Smooth muscle cell of the brain vasculature (primary cell): Measurements from ENCODE around the gene HIGD1A.
A peak's percentile ranks its signal among the peaks of the same experiment; 100 is the strongest.

Experiments
- DNase-seq: peaks from one replicate; pipeline ENCODE4 v3.0.0-alpha.2; 2012; ENCODE audit warnings: low read depth, low spot score

The HIGD1A gene

DNA sequence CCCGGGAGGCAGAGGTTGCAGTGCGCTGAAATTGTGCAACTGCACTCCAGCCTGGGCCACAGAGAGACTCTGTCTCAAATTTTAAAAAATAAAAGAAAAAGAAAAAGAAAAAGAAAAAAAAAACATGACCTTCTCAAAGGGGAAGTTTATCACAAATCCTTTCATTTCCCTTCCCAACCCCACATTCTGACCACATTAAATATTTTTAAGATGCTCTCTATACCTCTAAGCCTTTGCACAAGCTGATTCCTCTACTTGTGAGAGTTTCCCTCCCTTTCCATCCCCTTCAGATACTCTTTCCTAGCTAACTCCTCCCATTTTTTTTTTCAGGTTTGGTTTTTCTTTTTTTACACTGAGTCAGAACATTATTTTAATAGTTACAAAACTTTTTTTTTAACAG lies 4.0 kb downstream of the HIGD1A start:
- DNase-seq, result no peak

- DNase-seq, result no peak
Measured at GRCh38 chr3:42799376-42799775, 4.9 kb downstream of the HIGD1A start.

DNA sequence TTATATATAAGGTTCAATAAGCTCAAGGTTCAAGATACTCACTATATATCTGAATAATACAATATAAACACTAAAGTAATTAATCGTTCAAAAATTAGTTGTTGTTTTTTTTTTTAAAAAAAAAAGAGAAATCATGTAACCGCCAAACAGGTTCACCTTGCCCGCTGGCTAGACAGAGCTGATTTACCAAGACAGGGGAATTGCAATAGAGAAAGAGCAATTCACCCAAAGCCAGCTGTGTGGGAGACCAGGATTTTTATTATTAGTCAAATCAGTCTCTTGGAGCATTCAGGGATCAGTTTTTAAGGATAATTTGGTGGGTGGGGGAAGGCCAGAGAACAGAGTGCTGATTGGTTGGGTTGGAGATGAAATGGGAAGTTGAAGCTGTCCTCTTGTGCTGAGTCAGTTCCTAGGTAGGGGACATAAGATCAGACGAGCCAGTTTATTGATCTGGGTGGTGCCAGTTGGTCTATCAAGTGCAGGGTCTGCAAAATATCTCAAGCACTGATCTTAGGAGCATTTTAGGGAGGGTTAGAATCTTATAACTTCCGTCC lies 7.9 kb downstream of the HIGD1A start:
- no peak for DNase-seq

- DNase-seq, result no peak
Measured at GRCh38 chr3:42795621-42796181, 8.6 kb downstream of the HIGD1A start.

DNA sequence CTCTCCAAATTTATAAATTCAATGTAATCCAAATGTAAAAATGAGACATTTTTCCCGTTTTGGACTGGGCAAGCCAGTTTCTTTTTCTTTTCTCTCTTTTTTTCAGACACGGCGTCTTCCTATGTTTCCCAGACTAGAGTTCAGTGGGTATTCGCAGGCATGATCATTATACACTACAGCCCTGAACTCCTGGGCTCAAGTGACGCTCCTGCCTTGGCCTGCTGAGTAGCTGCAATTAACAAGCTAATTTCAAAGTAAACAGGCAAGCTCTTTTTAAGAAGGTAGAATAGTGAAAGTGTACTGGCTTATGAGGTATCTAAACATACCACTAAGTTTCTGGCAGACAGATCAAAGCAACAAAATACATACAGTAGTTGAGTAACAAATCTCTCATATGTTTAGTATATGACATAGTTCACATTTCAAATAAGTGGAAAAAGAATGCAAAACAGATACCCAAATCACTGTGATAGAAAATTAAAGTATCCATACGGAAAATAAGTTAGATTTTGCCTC lies 13.5 kb downstream of the HIGD1A start:
- no peak for DNase-seq

- no peak for DNase-seq
Measured at GRCh38 chr3:42786631-42787030, 17.7 kb downstream of the HIGD1A start.

DNA sequence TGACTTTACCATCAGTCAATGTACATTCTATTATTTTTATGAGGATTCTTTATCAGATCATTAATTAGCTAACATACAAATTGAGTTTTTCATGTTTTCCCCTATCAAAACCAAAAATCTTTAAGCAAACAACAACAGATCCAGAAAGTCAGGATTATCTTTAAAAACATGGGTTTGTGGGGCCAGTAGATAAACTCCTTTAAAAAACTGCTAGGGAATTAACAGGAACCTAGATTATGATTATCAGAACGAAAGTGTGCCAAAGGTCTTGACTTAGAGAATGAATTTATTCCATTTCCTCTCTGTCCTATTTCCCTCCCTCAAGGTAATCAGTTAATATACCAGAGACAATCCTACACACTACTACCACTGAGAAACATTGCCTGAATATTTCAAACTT lies 18.1 kb downstream of the HIGD1A start:
- DNase-seq, result no peak

DNA sequence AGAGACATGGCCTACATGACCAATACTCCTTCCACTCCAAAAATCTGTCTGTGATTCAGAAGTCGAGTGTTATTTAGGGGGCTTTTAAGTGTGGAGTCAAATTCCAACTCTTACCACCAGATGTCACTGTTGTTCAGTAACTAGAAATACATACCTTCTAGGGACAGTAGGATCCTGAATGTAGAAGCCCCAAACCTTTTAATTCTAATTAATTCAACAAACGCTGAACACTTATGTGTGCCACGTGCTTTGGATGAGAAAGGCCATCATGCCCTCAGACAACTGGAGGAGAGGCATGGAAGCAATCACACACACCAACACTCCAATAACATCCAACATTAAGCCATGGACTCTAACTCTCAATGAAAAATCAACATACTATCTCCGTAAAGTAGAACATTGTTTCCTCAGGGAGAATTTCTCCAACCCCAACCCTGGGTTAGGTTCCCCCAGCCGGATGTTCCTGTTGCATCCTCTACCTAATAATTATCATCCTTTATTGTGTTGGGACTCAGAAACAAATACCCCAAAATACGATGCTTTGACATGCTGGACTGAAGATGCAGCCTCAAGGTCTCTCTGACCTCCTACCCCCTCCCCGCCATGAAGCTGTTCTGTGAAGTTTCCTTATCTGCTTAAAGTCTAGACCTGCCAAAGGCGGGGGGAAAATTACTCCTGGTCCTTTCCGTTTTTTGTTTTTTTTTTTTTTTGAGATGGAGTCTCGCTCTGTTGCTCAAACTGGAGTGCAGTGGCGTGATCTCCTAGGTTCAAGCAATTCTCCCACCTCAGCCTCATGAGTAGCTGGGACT lies 23.2 kb downstream of the HIGD1A start:
- peak; percentile 39 for DNase-seq

- no peak for DNase-seq
Measured at GRCh38 chr3:42780398-42780797, 23.9 kb downstream of the HIGD1A start.

GRCh38 chr3:42778644-42779043 lies 25.6 kb downstream of the HIGD1A start:
- DNase-seq, result no peak

- no peak for DNase-seq
Measured at GRCh38 chr3:42773409-42773751, 30.9 kb downstream of the HIGD1A start.

- peak; percentile 65 for DNase-seq
Measured at GRCh38 chr3:42772670-42773408, 31.5 kb downstream of the HIGD1A start, which contains the start of gene CCDC13. TSS of gene CCDC13 (minus strand) at chr3:42773253. CDS start at chr3:42758345, 14,908 bp downstream.

DNA sequence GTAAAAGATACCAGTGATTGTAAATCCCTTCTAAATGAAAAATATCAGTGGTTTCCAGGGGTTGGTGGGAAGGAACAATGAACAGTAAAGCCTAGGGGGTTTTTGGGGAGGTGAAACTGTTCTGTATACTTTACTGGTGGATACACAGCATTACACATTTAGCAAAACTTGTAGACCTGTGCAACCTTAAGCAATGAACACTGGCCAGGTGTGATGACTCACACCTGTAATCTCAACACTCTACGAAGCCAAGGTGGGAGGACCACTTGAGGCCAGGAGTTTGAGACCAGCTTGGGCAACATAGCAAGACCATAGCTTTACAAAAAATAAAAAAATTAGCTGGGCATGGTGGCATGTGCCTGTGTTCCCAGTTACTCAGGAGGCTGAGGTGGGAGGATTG lies 33.0 kb downstream of the HIGD1A start:
- no peak for DNase-seq

GRCh38 chr3:42769477-42770131 lies 34.7 kb downstream of the HIGD1A start:
- no peak for DNase-seq

DNA sequence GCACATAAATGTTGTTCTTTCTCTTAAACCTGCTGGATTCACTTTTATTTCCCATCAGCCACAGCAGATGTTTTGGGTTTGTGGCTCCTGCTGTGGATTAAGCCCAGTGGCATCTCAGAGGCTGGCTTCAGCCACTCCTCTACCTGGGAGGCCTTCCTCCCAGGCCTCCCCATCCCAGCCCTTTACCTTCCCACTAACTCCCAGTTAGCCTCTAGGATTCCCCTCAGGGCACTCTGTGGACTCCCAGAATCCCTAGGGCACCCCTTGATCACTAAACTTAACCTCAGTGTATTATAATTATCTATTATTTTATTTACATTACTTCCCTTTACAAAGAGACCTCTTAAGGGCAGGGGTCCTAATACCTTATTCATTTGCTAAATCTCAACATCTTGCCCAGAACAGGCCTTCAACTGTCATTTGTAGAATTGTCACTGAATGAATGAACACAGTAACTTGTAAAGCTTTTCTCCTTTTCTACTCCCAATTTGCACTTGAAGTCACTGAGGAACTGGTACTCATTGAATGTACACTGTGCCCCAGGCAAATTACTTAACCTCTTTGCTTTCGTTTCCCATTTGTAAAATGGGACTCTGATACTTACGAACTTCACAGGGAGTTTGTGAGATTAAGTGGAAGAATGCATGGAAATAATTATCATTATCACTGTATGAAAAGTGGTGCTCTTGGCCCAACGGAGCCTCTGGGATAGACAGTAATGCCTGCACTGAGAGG lies 39.6 kb downstream of the HIGD1A start:
- no peak for DNase-seq

DNA sequence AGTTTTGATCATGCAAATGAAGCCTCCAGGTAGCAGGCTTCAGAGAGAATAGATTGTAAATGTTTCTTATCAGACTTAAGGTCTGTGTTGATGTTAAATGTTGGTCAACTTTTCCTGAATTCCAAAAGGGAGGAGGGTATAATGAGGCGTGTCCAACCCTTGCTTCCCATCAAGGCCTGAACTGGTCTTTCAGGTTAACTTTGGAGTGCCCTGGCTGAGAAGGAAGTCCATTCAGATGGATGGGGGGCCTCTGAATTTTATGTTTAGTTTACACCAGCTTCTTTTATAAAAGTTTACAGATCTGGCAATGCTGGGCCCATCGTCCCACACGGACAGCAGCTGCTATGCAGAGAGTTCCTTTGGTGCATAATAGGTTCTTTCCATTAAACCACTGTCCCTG lies 40.2 kb downstream of the HIGD1A start:
- no peak for DNase-seq

- DNase-seq, result no peak
Measured at GRCh38 chr3:42763021-42763420, 41.3 kb downstream of the HIGD1A start.

DNA sequence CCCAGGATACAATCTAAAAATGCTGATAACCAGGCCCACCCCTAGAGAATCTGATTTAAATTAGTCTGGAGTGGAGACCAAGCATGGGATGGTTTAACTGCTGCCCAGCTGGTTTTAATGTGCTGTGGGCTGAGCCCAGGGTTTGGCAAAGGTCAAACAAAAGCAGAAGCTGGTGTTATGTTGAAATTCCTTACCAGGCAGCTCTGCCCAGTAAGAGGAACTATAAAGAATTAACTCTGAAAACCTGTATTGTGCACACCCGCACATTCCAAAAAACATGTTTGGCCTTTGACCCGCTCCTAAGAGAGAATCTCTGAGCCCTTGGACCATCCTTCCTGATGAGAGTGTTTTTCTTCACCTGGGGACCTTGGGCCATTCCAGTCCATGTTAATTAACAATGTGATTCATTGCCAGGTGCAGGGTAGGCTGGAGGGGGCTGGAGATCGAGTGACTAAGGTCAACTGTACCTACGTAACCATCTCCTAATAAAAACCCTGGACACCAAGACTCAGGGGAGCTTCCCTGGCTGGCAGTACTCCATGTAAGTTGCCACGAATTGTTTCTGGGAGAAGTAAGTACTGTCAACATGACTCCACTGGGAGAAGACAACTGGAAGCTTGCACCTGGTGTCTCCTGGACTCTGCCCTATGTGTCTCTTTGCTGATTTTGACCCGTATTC lies 42.1 kb downstream of the HIGD1A start:
- DNase-seq, result no peak

DNA sequence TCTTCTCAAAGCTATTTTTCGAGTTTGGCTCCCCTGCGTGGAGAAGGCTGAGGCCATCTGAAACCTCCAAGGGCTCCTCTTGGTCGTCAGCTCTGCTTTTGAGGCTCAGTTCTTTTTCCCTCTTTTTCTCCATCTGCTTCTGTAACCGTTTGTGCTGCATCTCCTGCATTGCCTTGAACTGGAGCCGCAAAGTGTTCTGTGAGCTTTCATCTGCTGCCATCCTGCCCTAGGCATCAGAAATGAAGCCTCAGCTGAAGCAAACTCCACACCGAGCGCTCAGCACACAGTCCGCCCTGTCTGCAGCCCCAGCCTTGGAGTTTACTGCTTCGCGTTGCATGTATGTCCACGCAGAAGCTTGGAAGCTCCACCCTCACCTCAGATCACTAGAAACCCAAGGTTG lies 46.2 kb downstream of the HIGD1A start:
- no peak for DNase-seq

GRCh38 chr3:42756681-42757213 lies 47.5 kb downstream of the HIGD1A start:
- no peak for DNase-seq
